PC-9 (cell line): ENCODE measurements around the gene ATP11A. TPM values are rescaled to one million over a fixed set of nuclear protein-coding genes. Genes with fewer than 3 reads are reported as not detected.

Source experiments
- BruUV-seq: library from RNA; stranded (reverse); fragments of 400-500 nt; replicated peaks from 2 replicates; lab custom pipeline; 2021; lab: Mats Ljungman, UMichigan
- CTCF ChIA-PET: fragments of 300-600 bp; sonication (Branson Sonifier 250); formaldehyde crosslinking; loops from one replicate; lab custom pipeline; 2022; ENCODE audit warnings: antibody characterized with exemption; lab: Charles Lee
- POLR2A ChIA-PET: fragments of 300-600 bp; sonication (Branson Sonifier 250); formaldehyde crosslinking; loops from one replicate; lab custom pipeline; 2022; ENCODE audit warnings: antibody characterized with exemption; ENCODE audit not compliant: unreplicated experiment; lab: Charles Lee
- DNase-seq, 2 experiments: peaks; one replicate each; pipeline versions ENCODE4 v3.0.0 to v3.0.0-alpha.2; 2015 to 2022; ENCODE audit warnings: mixed read lengths in 1 of 2
- H2AFZ ChIP-seq: fragments of 200-600 bp; sonication (generic); 2 replicates; pipeline ENCODE4 v1.8.1; 2017; ENCODE audit warnings: antibody characterized with exemption
- H3F3A ChIP-seq: fragments of 200-600 bp; sonication (generic); 2 replicates; pipeline ENCODE4 v1.8.1; 2017; ENCODE audit warnings: antibody characterized with exemption, mild to moderate bottlenecking, low read depth; ENCODE audit not compliant: insufficient read depth
- H3K27ac ChIP-seq: fragments of 200-600 bp; sonication (generic); 2 replicates; pipeline ENCODE4 v1.6.1; 2016; ENCODE audit warnings: mixed run types
- H3K27me3 ChIP-seq: fragments of 200-600 bp; sonication (generic); 2 replicates; pipeline ENCODE4 v1.6.1; 2016; ENCODE audit warnings: low read depth, mixed run types; ENCODE audit not compliant: insufficient read depth
- H3K36me3 ChIP-seq: fragments of 200-600 bp; sonication (generic); 2 replicates; pipeline ENCODE4 v1.6.1; 2016; ENCODE audit warnings: low read depth, mixed run types
- H3K4me1 ChIP-seq: fragments of 200-600 bp; sonication (generic); replicated peaks from 2 replicates; pipeline ENCODE4 v1.6.1; 2016; ENCODE audit warnings: mixed run types; ENCODE audit not compliant: insufficient read depth
- H3K4me2 ChIP-seq: fragments of 200-600 bp; sonication (generic); 2 replicates; pipeline ENCODE4 v1.6.1; 2017; ENCODE audit warnings: mixed run types
- H3K4me3 ChIP-seq: fragments of 200-600 bp; sonication (generic); 2 replicates; pipeline ENCODE4 v1.6.1; 2016; ENCODE audit warnings: mixed run types
- H3K79me2 ChIP-seq: fragments of 200-600 bp; sonication (generic); 2 replicates; pipeline ENCODE4 v1.6.1; 2017; ENCODE audit warnings: low read depth, mixed run types
- H3K9me2 ChIP-seq: fragments of 200-600 bp; sonication (generic); 2 replicates; pipeline ENCODE4 v1.8.1; 2017; ENCODE audit warnings: mild to moderate bottlenecking; ENCODE audit not compliant: insufficient read depth
- H3K9me3 ChIP-seq: fragments of 200-600 bp; sonication (generic); 2 replicates; pipeline ENCODE4 v1.8.1; 2016; ENCODE audit warnings: low read depth; ENCODE audit not compliant: insufficient read depth
- H4K20me1 ChIP-seq: fragments of 200-600 bp; sonication (generic); 2 replicates; pipeline ENCODE4 v1.8.1; 2017; ENCODE audit not compliant: insufficient read depth
- EZH2 ChIP-seq: fragments of 200-600 bp; sonication (generic); IDR thresholded peaks from 2 replicates; pipeline ENCODE4 v1.8.0; 2017; ENCODE audit warnings: antibody characterized with exemption, low read depth
- intact Hi-C: fragments of 100-400 bp; cut with micrococcal nuclease; formaldehyde crosslinking; loops from one replicate; pipeline ENCODE4 v1.10.0; 2022; ENCODE audit not compliant: unreplicated experiment
- total RNA-seq: library from RNA; stranded (reverse); gene quantifications from 2 replicates; pipeline ENCODE4 v1.2.3, GENCODE V29; 2021
- TF ChIP-seq, protein P1 (sequence below): fragments of 200-600 bp; sonication (generic); conservative IDR thresholded peaks from 2 replicates; pipeline ENCODE4 v1.6.1; 2017; ENCODE audit warnings: mixed run types, antibody characterized with exemption, mild to moderate bottlenecking, moderate library complexity

The ATP11A gene
- total RNA-seq, 1 experiment from 2014 or later, result 92.2 TPM

DNA sequence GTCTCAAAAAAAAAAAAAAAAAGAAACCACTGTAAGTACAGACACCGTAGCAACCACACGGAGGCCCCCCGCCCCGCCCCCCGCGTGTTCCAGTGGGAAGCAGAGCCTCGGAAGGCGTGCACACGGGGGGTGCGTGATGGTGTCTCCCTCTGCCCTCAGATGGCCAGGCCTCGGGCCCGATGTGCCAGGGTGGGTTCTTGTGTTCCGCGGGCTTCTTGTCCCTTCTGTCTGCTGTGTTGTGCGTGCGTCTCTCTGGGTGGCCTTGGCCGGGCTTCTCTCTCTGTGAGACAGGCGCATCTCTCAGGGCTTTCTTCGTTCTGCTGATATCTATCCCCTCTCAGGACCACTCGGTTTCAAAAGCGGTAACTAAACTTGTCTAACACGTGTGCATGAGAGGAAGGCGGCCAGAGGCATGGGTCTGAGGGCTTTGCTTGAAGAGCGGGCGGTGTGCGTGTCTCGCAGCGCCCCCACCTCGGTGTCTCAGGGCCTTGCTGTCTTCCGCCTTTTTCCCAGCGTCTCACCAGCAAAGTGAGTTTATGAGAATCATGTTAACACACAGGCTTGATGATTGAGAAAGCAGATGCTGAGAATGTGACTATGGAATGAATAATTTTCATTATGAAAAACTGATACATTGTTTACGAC lies 12.6 kb downstream of the ATP11A start:
- H4K20me1 ChIP-seq, result peaks cover 54% of the 10 kb centered on the region
- peaks cover 98% of the 10 kb centered on the region for H3K79me2 ChIP-seq
- ChIA-PET CTCF (no interaction called here), POLR2A (interaction anchor here (0.6 kb wide), 1 partner anchor 179 kb away, joined by 4 read pairs; no protein-coding TSS in a partner anchor)
- no peaks in the 10 kb centered on the region for H3K27me3 ChIP-seq
- BruUV-seq, result no TSS peak
- no peak overlapping the region for H3K4me2 ChIP-seq
- no peak for DNase-seq
- H3F3A ChIP-seq, result no peaks in the 10 kb centered on the region
- H3K36me3 ChIP-seq, result peaks cover 4% of the 10 kb centered on the region; the same call in 1 of the 2 replicates
- H3K9me2 ChIP-seq, result no peaks in the 10 kb centered on the region
- no peak overlapping the region for H3K4me3 ChIP-seq
- intact Hi-C loops, result no loop called here
- H2AFZ ChIP-seq, result no peak overlapping the region
- no peaks in the 10 kb centered on the region for H3K4me1 ChIP-seq
- no peaks in the 10 kb centered on the region for H3K9me3 ChIP-seq
- no peak overlapping the region for H3K27ac ChIP-seq
- no peak for TF ChIP-seq EZH2
- TF ChIP-seq, protein P1, sequence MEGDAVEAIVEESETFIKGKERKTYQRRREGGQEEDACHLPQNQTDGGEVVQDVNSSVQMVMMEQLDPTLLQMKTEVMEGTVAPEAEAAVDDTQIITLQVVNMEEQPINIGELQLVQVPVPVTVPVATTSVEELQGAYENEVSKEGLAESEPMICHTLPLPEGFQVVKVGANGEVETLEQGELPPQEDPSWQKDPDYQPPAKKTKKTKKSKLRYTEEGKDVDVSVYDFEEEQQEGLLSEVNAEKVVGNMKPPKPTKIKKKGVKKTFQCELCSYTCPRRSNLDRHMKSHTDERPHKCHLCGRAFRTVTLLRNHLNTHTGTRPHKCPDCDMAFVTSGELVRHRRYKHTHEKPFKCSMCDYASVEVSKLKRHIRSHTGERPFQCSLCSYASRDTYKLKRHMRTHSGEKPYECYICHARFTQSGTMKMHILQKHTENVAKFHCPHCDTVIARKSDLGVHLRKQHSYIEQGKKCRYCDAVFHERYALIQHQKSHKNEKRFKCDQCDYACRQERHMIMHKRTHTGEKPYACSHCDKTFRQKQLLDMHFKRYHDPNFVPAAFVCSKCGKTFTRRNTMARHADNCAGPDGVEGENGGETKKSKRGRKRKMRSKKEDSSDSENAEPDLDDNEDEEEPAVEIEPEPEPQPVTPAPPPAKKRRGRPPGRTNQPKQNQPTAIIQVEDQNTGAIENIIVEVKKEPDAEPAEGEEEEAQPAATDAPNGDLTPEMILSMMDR, result no peak

DNA sequence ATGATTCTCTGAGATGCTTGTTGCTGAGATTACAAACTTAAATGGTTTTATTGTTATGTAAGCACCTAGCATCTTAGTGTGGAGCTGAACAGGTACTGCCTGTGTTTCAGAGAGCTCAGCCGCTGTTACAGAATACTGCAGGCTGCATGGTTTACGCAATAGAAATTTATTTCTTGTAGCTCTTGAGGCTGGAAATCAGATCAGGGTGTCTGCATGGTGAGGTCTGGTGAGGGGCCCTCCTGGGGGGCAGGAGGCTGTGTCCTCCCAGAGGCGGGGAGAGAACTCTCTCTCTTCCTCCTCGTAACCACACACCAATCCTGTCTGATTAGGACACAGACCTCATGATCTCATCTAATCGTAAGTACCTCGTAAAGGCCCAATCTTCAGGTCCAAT lies 13.1 kb downstream of the ATP11A start:
- H3K79me2 ChIP-seq, result peaks cover 98% of the 10 kb centered on the region
- ChIA-PET CTCF (no interaction called here), POLR2A (interaction anchor here (0.6 kb wide), 1 partner anchor 180 kb away, joined by 4 read pairs; no protein-coding TSS in a partner anchor)
- no peaks in the 10 kb centered on the region for H3K9me3 ChIP-seq
- no peak overlapping the region for H2AFZ ChIP-seq
- TF ChIP-seq, protein P1, result no peak
- TF ChIP-seq EZH2, result no peak
- DNase-seq, result no peak
- BruUV-seq, result no TSS peak
- no peaks in the 10 kb centered on the region for H3K9me2 ChIP-seq
- no peaks in the 10 kb centered on the region for H3F3A ChIP-seq
- no peaks in the 10 kb centered on the region for H3K4me1 ChIP-seq
- intact Hi-C loops, result no loop called here
- H3K27ac ChIP-seq, result no peak overlapping the region
- H3K36me3 ChIP-seq, result peaks cover 4% of the 10 kb centered on the region; the same call in 1 of the 2 replicates
- H4K20me1 ChIP-seq, result peaks cover 54% of the 10 kb centered on the region
- H3K4me2 ChIP-seq, result no peak overlapping the region
- no peaks in the 10 kb centered on the region for H3K27me3 ChIP-seq
- H3K4me3 ChIP-seq, result no peak overlapping the region

DNA sequence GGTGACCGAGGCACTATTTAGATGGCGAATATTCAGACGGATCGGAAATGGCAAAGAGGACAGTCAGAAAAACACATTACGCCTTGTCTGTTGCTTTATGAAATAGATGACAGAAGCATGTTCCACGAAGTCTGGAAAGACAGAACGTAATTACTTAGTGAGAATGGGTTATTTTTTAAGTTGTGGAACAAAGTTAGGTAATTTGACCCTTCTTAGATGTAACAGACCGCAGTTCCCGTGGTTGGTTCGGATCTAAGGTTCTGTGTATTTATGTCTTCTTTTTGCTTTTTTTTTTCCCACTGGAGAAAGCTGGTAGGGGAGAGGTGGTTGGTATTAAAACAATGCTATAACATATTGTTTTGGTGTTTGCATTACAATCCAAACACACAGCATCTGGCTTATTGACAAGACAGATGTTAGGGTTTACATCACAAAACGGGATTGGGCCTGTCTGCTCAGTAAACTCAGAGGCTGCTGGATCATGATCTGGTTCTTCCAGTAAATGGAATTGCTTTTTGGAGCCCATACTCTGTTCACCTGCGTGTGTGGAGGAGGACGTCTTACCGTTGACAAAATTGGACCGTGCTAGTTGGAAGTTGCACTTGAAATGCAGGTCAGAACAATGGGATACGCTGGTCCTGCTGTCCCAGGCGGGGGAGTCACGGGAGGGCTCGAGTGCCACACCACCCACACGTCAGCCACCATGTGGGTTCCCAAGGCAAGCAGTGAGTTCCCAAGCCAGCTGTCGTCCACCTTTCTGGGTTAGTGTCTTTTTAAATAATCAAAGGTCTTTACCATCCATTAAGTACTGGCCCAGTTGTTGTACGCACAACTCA lies 13.8 kb downstream of the ATP11A start:
- Histone ChIP-seq H3K9me3 (no peaks in the 10 kb centered on the region), H3K4me1 (no peaks in the 10 kb centered on the region), H3K27ac (no peak overlapping the region), H2AFZ (no peak overlapping the region), H3K4me3 (no peak overlapping the region), H3K4me2 (no peak overlapping the region), H3K27me3 (no peaks in the 10 kb centered on the region), H3K79me2 (peaks cover 99% of the 10 kb centered on the region), H4K20me1 (peaks cover 54% of the 10 kb centered on the region), H3F3A (no peaks in the 10 kb centered on the region), H3K36me3 (peaks cover 4% of the 10 kb centered on the region; the same call in 1 of the 2 replicates), H3K9me2 (no peaks in the 10 kb centered on the region)
- TF ChIP-seq EZH2, result no peak
- TF ChIP-seq, protein P1, result no peak
- ChIA-PET CTCF (no interaction called here), POLR2A (no interaction called here)
- DNase-seq, result no peak
- BruUV-seq, result no TSS peak
- intact Hi-C loops, result no loop called here
